EL (cell line): Measurements from ENCODE around the gene AADACL3.

Source experiments
- DNase-seq: peaks from one replicate; pipeline ENCODE4 v3.0.0-alpha.2; 2016

Gene AADACL3

GRCh38 chr1:12769976-12770505, 54.1 kb downstream of the AADACL3 start:
- no peak for DNase-seq

- no peak for DNase-seq
Observed at GRCh38 chr1:12770620-12771019, 54.7 kb downstream of the AADACL3 start.

- DNase-seq, result no peak
Observed at GRCh38 chr1:12771186-12771585, 55.3 kb downstream of the AADACL3 start.

- no peak for DNase-seq
Observed at GRCh38 chr1:12772520-12772919, 56.6 kb downstream of the AADACL3 start.

DNA sequence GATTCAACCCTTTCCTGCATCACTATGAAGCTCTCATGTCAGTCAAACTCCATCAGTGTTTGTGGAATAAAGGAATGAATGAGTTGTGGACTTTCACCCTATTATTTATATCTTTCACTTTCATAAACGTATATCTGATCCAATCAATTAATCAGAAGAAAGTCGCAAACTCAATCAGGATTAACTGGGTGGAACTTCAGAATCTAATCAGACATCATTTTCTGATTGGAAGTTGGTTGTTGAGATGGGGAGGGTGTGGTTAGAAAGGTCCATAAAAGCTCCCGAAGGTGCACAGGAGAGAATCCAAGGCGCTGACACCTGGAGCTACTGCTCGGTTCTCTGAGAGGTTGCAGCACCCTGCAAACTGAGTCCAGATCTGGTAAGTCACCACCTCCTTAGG, 57.5 kb downstream of the AADACL3 start, which contains the start of gene PRAMEF12:
Gene PRAMEF12, plus strand, starts transcription at position 301 of the 400 bp plus-strand sequence. CDS start 1,130 bp downstream, outside the sequence.
- DNase-seq, result no peak

- no peak for DNase-seq
Observed at GRCh38 chr1:12774801-12775345, 59.0 kb downstream of the AADACL3 start.

- DNase-seq, result no peak
Observed at GRCh38 chr1:12775443-12775842, 59.5 kb downstream of the AADACL3 start.

GRCh38 chr1:12776801-12777557, 61.1 kb downstream of the AADACL3 start:
- DNase-seq, result no peak
